IMR-90 (cell line): ENCODE data around the gene SUSD1. TPM values are rescaled to one million over a fixed set of nuclear protein-coding genes. Genes with fewer than 3 reads are reported as not detected.

ENCODE experiments used
- ATAC-seq: fragments of 200-7000 bp; cut with Tn5 transposase; 2 replicates; pipeline ENCODE4 v1.9.1; 2020; ENCODE audit warnings: low read depth, mild to moderate bottlenecking, moderate library complexity
- BruUV-seq: library from RNA; stranded (reverse); fragments of 400-500 nt; replicated peaks from 2 replicates; lab custom pipeline; 2021; lab: Mats Ljungman, UMichigan
- CTCF ChIA-PET: fragments of 300-600 bp; formaldehyde crosslinking; extraction: SDS; loops from one replicate; lab custom pipeline; 2021; ENCODE audit warnings: antibody characterized with exemption; lab: Yijun Ruan, JAX
- POLR2A ChIA-PET: fragments of 300-600 bp; sonication (Branson Sonifier 250); formaldehyde crosslinking; loops from one replicate; lab custom pipeline; 2022; ENCODE audit warnings: antibody characterized with exemption; ENCODE audit not compliant: unreplicated experiment; lab: Charles Lee
- DNase-seq: peaks from one replicate; pipeline ENCODE4 v3.0.0; 2013
- H2AFZ ChIP-seq: replicated peaks from 2 replicates; pipeline ENCODE3; 2013; ENCODE audit warnings: low read length, mild to moderate bottlenecking; ENCODE audit not compliant: poor library complexity
- H2AK5ac ChIP-seq: 2 replicates; pipeline ENCODE4 v1.6.1; 2013; ENCODE audit warnings: low read depth, low read length, inconsistent platforms
- H2AK9ac ChIP-seq: replicated peaks from 2 replicates; pipeline ENCODE3; 2013; ENCODE audit warnings: mild to moderate bottlenecking, low read depth, low read length, moderate library complexity; ENCODE audit not compliant: poor library complexity
- H2BK120ac ChIP-seq: 2 replicates; pipeline ENCODE4 v1.6.1; 2013; ENCODE audit warnings: low read depth, low read length, inconsistent platforms
- H2BK15ac ChIP-seq: 3 replicates; pipeline ENCODE4 v1.6.1; 2013; ENCODE audit warnings: low read depth, low read length, inconsistent platforms
- H2BK20ac ChIP-seq: 2 replicates; pipeline ENCODE4 v1.6.1; 2013; ENCODE audit warnings: low read depth, mild to moderate bottlenecking, inconsistent platforms, low read length, moderate library complexity
- H2BK5ac ChIP-seq: 2 replicates; pipeline ENCODE4 v1.6.1; 2013; ENCODE audit warnings: mild to moderate bottlenecking, low read depth, low read length, inconsistent platforms; ENCODE audit not compliant: poor library complexity, severe bottlenecking
- H3K14ac ChIP-seq: replicated peaks from 2 replicates; pipeline ENCODE4 v1.6.1; 2013; ENCODE audit warnings: low read depth, low read length, inconsistent platforms
- H3K18ac ChIP-seq: 2 replicates; pipeline ENCODE4 v1.6.1; 2013; ENCODE audit warnings: low read depth, low read length, control low read depth
- H3K23ac ChIP-seq: 2 replicates; pipeline ENCODE4 v1.6.1; 2013; ENCODE audit warnings: low read depth, low read length, inconsistent platforms
- H3K27ac ChIP-seq: 2 replicates; pipeline ENCODE4 v1.5.1; 2013; ENCODE audit warnings: mild to moderate bottlenecking, control low read depth, low read length; ENCODE audit not compliant: insufficient read depth
- H3K27me3 ChIP-seq: 2 replicates; pipeline ENCODE4 v1.6.1; 2013; ENCODE audit warnings: low read length; ENCODE audit not compliant: control insufficient read depth, insufficient read depth
- H3K36me3 ChIP-seq: 2 replicates; pipeline ENCODE4 v1.6.1; 2013; ENCODE audit warnings: low read length, mixed read lengths; ENCODE audit not compliant: control insufficient read depth, insufficient read depth
- H3K4ac ChIP-seq: 2 replicates; pipeline ENCODE4 v1.6.1; 2013; ENCODE audit warnings: low read depth, low read length, inconsistent platforms
- H3K4me1 ChIP-seq: 2 replicates; pipeline ENCODE4 v1.6.1; 2013; ENCODE audit warnings: low read length, mixed read lengths; ENCODE audit not compliant: control insufficient read depth, insufficient read depth
- H3K4me2 ChIP-seq: 2 replicates; pipeline ENCODE4 v1.6.1; 2013; ENCODE audit warnings: low read depth, mild to moderate bottlenecking, control low read depth, low read length, moderate library complexity
- H3K4me3 ChIP-seq: 2 replicates; pipeline ENCODE4 v1.5.1; 2013; ENCODE audit warnings: low read depth, mild to moderate bottlenecking, control low read depth, low read length, moderate library complexity; ENCODE audit not compliant: insufficient read depth
- H3K56ac ChIP-seq: 2 replicates; pipeline ENCODE4 v1.6.1; 2013; ENCODE audit warnings: low read length, inconsistent platforms; ENCODE audit not compliant: insufficient read depth; ENCODE audit errors: extremely low read depth
- H3K79me1 ChIP-seq, 2 experiments: 2 replicates each; pipeline ENCODE4 v1.6.1; 2013; ENCODE audit warnings: low read length in 2 of 2, inconsistent platforms in 1 of 2, low read depth in 1 of 2
- H3K9ac ChIP-seq: 2 replicates; pipeline ENCODE4 v1.6.1; 2013; ENCODE audit warnings: low read depth, low read length, control low read depth
- H3K9me1 ChIP-seq: 2 replicates; pipeline ENCODE4 v1.6.1; 2013; ENCODE audit warnings: low read length, inconsistent platforms; ENCODE audit not compliant: insufficient read depth
- H3K9me3 ChIP-seq: 2 replicates; pipeline ENCODE4 v1.6.1; 2013; ENCODE audit warnings: low read length; ENCODE audit not compliant: control insufficient read depth, insufficient read depth
- H4K20me1 ChIP-seq: 2 replicates; pipeline ENCODE4 v1.6.1; 2013; ENCODE audit warnings: low read length, inconsistent platforms; ENCODE audit not compliant: insufficient read depth
- H4K5ac ChIP-seq: 2 replicates; pipeline ENCODE4 v1.6.1; 2013; ENCODE audit warnings: mild to moderate bottlenecking, low read depth, low read length, control low read depth
- H4K8ac ChIP-seq, 2 experiments: 2 replicates each; pipeline ENCODE4 v1.6.1; 2013; ENCODE audit warnings: low read depth in 2 of 2, low read length in 2 of 2, control low read depth in 1 of 2, inconsistent platforms in 1 of 2
- H4K91ac ChIP-seq: 2 replicates; pipeline ENCODE4 v1.6.1; 2013; ENCODE audit warnings: low read depth, low read length, inconsistent platforms; ENCODE audit not compliant: insufficient read depth
- CHD1 ChIP-seq: IDR thresholded peaks from 2 replicates; pipeline ENCODE4 v1.6.1; 2012; ENCODE audit warnings: low read depth, low read length, improper control_type of control experiment
- ELK1 ChIP-seq: fragments of 150-350 bp; IDR thresholded peaks from 2 replicates; pipeline ENCODE4 v1.6.1; 2016; ENCODE audit warnings: low read depth, mild to moderate bottlenecking, low read length, moderate library complexity, borderline replicate concordance
- FOS ChIP-seq: fragments of 150-350 bp; IDR thresholded peaks from 2 replicates; pipeline ENCODE4 v1.6.1; 2016; ENCODE audit warnings: low read depth, low read length
- MAZ ChIP-seq: IDR thresholded peaks from 2 replicates; pipeline ENCODE4 v1.6.1; 2012; ENCODE audit warnings: low read depth, mild to moderate bottlenecking, low read length, improper control_type of control experiment, moderate library complexity, borderline replicate concordance
- POLR2A ChIP-seq: IDR thresholded peaks from 2 replicates; pipeline ENCODE4 v1.6.1; 2012; ENCODE audit warnings: mild to moderate bottlenecking, low read depth, low read length
- RAD21 ChIP-seq: IDR thresholded peaks from 2 replicates; pipeline ENCODE4 v1.6.1; 2012; ENCODE audit warnings: low read length, improper control_type of control experiment
- RCOR1 ChIP-seq: IDR thresholded peaks from 2 replicates; pipeline ENCODE4 v1.6.1; 2012; ENCODE audit warnings: mild to moderate bottlenecking, low read length, improper control_type of control experiment; ENCODE audit not compliant: insufficient replicate concordance
- SMC3 ChIP-seq: fragments of 150-350 bp; IDR thresholded peaks from 2 replicates; pipeline ENCODE4 v1.6.1; 2016; ENCODE audit warnings: low read depth, mild to moderate bottlenecking, antibody characterized with exemption, low read length, moderate library complexity
- WGBS, 2 experiments: methylation state at CpG; one replicate each; pipeline versions ENCODE4 v1.1.5 to v1.1.7; 2013; ENCODE audit warnings: missing lambda C conversion rate in 2 of 2; ENCODE audit not compliant: insufficient read length in 1 of 2; ENCODE audit errors: extremely low coverage in 2 of 2; 5-methylcytosine and 5-hydroxymethylcytosine counted together
- dilution Hi-C: fragments of 300-500 bp; cut with HindIII; formaldehyde crosslinking; loops from one replicate; pipeline ENCODE4 v1.14.3; 2018; ENCODE audit warnings: low sequenced_read_pairs; ENCODE audit not compliant: unreplicated experiment
- in situ Hi-C: fragments of 300-500 bp; cut with MboI; formaldehyde crosslinking; loops from 3 replicates; pipeline ENCODE4 v1.14.3; 2019; ENCODE audit warnings: low sequenced_read_pairs, inconsistent platforms, mixed read lengths
- intact Hi-C: fragments of 100-400 bp; cut with micrococcal nuclease; formaldehyde crosslinking; loops from 2 replicates; pipeline ENCODE4 v1.10.0; 2022
- polyA plus RNA-seq, 3 experiments: library from polyadenylated mRNA; depleted of rRNA; stranded (reverse); fragments of >200 nt; gene quantifications; 2 replicates each; pipeline ENCODE4 v1.2.3, GENCODE V29; 2012; ENCODE audit warnings: low replicate concordance in 1 of 3
- total RNA-seq: library from RNA; depleted of rRNA; stranded (reverse); fragments of >200 nt; gene quantifications from 2 replicates; pipeline ENCODE4 v1.2.3, GENCODE V29; 2012

The SUSD1 gene
- total and polyA plus RNA-seq, 2 of the 4 experiments (the other 2 are of a cell fraction): 4.0 to 4.7 TPM

DNA sequence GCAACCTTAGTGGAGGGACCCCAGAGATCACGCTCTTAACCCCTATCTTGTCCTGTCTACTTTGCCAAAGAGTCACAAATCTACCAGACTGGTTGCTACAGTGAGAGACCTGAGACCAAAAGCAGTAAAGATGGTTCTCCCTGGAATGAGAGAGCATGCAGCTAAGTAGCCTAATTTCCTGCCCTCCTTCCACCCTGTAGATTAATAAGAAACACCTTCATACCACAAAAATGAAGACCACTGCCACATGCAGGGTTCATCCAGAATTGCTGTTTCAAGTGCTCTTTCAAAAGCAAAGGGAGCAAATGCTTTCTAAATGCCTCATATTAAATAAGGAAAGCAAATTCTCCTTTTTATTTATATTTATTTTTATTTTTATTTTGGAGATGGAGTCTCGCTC lies 159.4 kb downstream of the SUSD1 start:
- Histone ChIP-seq H3K9me3 (no peaks in the 10 kb centered on the region), H3K18ac (peak overlapping the region; percentile 48; the same call in 1 of the 2 replicates), H3K23ac (peak overlapping the region; percentile 38), H3K79me1 (no peaks in the 10 kb centered on the region; a peak in 1 of 4 replicates), H2BK120ac (peak overlapping the region; percentile 69), H3K14ac (peak overlapping the region; percentile 80), H3K4ac (peak overlapping the region; percentile 61), H2BK20ac (peak overlapping the region; percentile 82), H3K4me2 (no peak overlapping the region), H3K4me1 (peaks cover 24% of the 10 kb centered on the region), H2AK9ac (no peak overlapping the region), H2AK5ac (peak overlapping the region; percentile 83), H4K5ac (peak overlapping the region; percentile 45; the same call in 1 of the 2 replicates), H4K91ac (peak overlapping the region; percentile 75), H2BK15ac (peak overlapping the region; percentile 75), H3K27ac (no peak overlapping the region), H4K20me1 (no peaks in the 10 kb centered on the region), H3K9ac (no peak overlapping the region), H3K9me1 (peaks cover 4% of the 10 kb centered on the region), H2BK5ac (no peak overlapping the region), H3K27me3 (no peaks in the 10 kb centered on the region), H2AFZ (no peak overlapping the region), H4K8ac (peak overlapping the region in 1 of 2 experiments; percentile 60; a peak in 1 of 4 replicates), H3K36me3 (no peaks in the 10 kb centered on the region), H3K56ac (no peak overlapping the region), H3K4me3 (no peak overlapping the region)
- no peak for TF ChIP-seq RCOR1
- TF ChIP-seq ELK1: no peak
- no peak for TF ChIP-seq FOS
- no peak for TF ChIP-seq POLR2A
- no peak for TF ChIP-seq SMC3
- TF ChIP-seq CHD1: no peak
- no peak for TF ChIP-seq RAD21
- TF ChIP-seq MAZ: no peak
- ATAC-seq (no peak), DNase-seq (no peak)
- no TSS peak for BruUV-seq
- dilution Hi-C loops (no loop called here), intact Hi-C loops (no loop called here), in situ Hi-C loops (no loop called here)
- ChIA-PET POLR2A (no interaction called here), CTCF (no interaction called here)
- no CpG with 5 or more reads among the region's 2 CpGs for WGBS, 2 experiments
